BLaER1 (cell line): Measurements from ENCODE around the gene SAP130.
"Not testable (repeated sequence)": the region's sequence is repeated elsewhere in the genome, so short reads cannot be mapped to it uniquely, and the experiment has no call there.

Source experiments
- H3K27ac ChIP-seq: shearing (Covaris generic); formaldehyde crosslinking; 2 replicates; pipeline ENCODE4 v1.8.1; 2022
- H3K27me3 ChIP-seq: shearing (Covaris generic); formaldehyde crosslinking; 2 replicates; pipeline ENCODE4 v1.8.1; 2022
- H3K36me3 ChIP-seq: shearing (Covaris generic); formaldehyde crosslinking; 2 replicates; pipeline ENCODE4 v1.8.1; 2022
- H3K4me1 ChIP-seq: shearing (Covaris generic); formaldehyde crosslinking; 2 replicates; pipeline ENCODE4 v1.8.1; 2022
- H3K4me2 ChIP-seq: shearing (Covaris generic); formaldehyde crosslinking; 2 replicates; pipeline ENCODE4 v1.8.1; 2022
- H3K4me3 ChIP-seq: shearing (Covaris generic); formaldehyde crosslinking; 2 replicates; pipeline ENCODE4 v1.8.1; 2022
- H3K9ac ChIP-seq: shearing (Covaris generic); formaldehyde crosslinking; 2 replicates; pipeline ENCODE4 v1.8.1; 2022
- H3K9me3 ChIP-seq: shearing (Covaris generic); formaldehyde crosslinking; 2 replicates; pipeline ENCODE4 v1.8.1; 2022
- H4K20me1 ChIP-seq: shearing (Covaris generic); formaldehyde crosslinking; 2 replicates; pipeline ENCODE4 v1.8.1; 2022
- Cebpa-rat ChIP-seq: shearing (Covaris generic); IDR thresholded peaks from 2 replicates; pipeline ENCODE4 v1.8.1; 2022

SAP130 gene

DNA sequence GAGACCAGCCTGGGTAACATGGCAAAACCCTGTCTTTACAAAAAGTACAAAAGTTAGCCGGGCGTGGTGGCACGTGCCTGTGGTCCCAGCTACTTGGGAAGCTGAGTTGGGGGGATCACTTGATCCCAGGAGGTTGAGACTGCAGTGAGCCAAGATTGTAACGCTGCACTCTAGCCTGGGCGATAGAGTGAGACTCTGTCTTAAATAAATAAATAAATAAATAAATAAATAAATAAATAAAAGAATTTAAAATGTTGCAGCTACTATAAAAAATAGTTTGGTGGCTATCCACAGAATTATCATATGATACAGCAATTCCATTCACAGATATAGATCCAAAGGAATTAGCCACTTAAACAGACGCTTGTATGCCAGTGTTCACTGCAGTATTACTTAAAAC is 92.5 kb downstream of the SAP130 start:
- H3K27ac ChIP-seq, result no peak overlapping the region
- no peak overlapping the region for H3K4me2 ChIP-seq
- H3K27me3 ChIP-seq, result no peaks in the 10 kb centered on the region
- no peak for TF ChIP-seq Cebpa-rat
- no peaks in the 10 kb centered on the region for H3K4me1 ChIP-seq
- H3K4me3 ChIP-seq, result no peak overlapping the region
- peaks cover 3% of the 10 kb centered on the region for H3K36me3 ChIP-seq
- no peaks in the 10 kb centered on the region for H3K9me3 ChIP-seq
- no peak overlapping the region for H3K9ac ChIP-seq
- H4K20me1 ChIP-seq, result no peaks in the 10 kb centered on the region

- TF ChIP-seq Cebpa-rat, result no peak; the same call in 1 of the 2 replicates
- Histone ChIP-seq H3K36me3 (no peaks in the 10 kb centered on the region), H3K27ac (no peak overlapping the region), H3K9ac (no peak overlapping the region), H3K9me3 (no peaks in the 10 kb centered on the region), H3K4me1 (no peaks in the 10 kb centered on the region), H3K4me3 (no peak overlapping the region), H4K20me1 (no peaks in the 10 kb centered on the region), H3K27me3 (no peaks in the 10 kb centered on the region), H3K4me2 (no peak overlapping the region)
Observed at GRCh38 chr2:127932199-127932876, 95.5 kb downstream of the SAP130 start.

- Histone ChIP-seq H3K27ac (no peak overlapping the region), H3K27me3 (no peaks in the 10 kb centered on the region), H3K36me3 (no peaks in the 10 kb centered on the region), H3K4me1 (no peaks in the 10 kb centered on the region), H3K9ac (no peak overlapping the region), H3K4me3 (no peak overlapping the region), H4K20me1 (no peaks in the 10 kb centered on the region), H3K4me2 (no peak overlapping the region), H3K9me3 (no peaks in the 10 kb centered on the region)
- TF ChIP-seq Cebpa-rat, result no peak
Observed at GRCh38 chr2:127929449-127929848, 98.4 kb downstream of the SAP130 start.

DNA sequence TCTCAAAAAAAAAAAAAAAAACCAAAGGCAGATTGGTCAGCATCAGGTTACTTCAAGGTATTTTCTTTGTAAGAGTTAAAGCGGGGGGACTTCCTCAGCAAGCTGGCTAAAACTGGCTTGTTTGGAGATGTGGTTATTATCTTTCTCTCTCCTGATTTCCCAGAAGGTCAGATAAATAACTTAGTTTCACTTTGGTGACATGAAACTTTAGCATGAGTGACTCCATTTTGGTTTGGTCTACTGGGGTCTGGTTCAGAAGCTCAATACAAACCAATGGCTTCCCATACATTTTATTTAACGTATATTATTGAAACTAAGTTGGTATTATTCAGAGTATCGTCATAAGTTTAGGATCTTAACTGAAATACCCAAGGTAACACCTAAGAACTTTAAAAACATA is 100.5 kb downstream of the SAP130 start:
- Histone ChIP-seq H3K4me1 (no peaks in the 10 kb centered on the region), H3K36me3 (no peaks in the 10 kb centered on the region), H3K27me3 (no peaks in the 10 kb centered on the region), H3K4me3 (no peak overlapping the region), H4K20me1 (no peaks in the 10 kb centered on the region), H3K9me3 (no peaks in the 10 kb centered on the region), H3K27ac (no peak overlapping the region), H3K9ac (no peak overlapping the region), H3K4me2 (no peak overlapping the region)
- TF ChIP-seq Cebpa-rat, result no peak

GRCh38 chr2:127917916-127918315 is 109.9 kb downstream of the SAP130 start:
- Histone ChIP-seq H3K36me3 (no peaks in the 10 kb centered on the region), H3K4me3 (no peak overlapping the region), H3K9me3 (no peaks in the 10 kb centered on the region), H3K27me3 (no peaks in the 10 kb centered on the region), H4K20me1 (no peaks in the 10 kb centered on the region), H3K4me2 (no peak overlapping the region), H3K27ac (no peak overlapping the region), H3K4me1 (no peaks in the 10 kb centered on the region), H3K9ac (no peak overlapping the region)
- TF ChIP-seq Cebpa-rat, result no peak

- peaks cover 4% of the 10 kb centered on the region; the same call in 1 of the 2 replicates for H3K4me1 ChIP-seq
- no peaks in the 10 kb centered on the region for H3K27me3 ChIP-seq
- H3K9me3 ChIP-seq, result no peaks in the 10 kb centered on the region
- no peaks in the 10 kb centered on the region for H4K20me1 ChIP-seq
- H3K9ac ChIP-seq, result no peak overlapping the region
- no peak overlapping the region for H3K27ac ChIP-seq
- no peak for TF ChIP-seq Cebpa-rat
- H3K4me2 ChIP-seq, result no peak overlapping the region
- H3K36me3 ChIP-seq, result no peaks in the 10 kb centered on the region
- no peak overlapping the region for H3K4me3 ChIP-seq
Observed at GRCh38 chr2:127913808-127914457, 113.9 kb downstream of the SAP130 start.

DNA sequence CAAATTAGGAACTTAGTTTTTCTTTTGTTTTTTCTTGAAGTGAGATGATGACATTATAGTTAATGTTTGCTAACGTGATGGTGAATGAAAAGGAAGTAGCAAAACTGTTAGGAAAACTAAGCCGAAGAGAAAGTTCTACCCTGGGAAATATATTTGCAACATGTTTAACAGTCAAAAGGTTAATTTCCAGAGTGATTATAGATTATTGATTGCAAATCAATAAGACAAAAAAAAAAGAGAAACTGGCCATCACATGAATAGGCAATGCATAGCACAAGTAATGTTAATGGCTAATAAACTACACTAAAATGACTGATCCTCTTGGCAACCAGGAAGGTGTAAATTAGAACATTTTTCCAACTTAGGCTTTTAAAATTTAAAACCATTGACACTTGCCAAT is 116.1 kb downstream of the SAP130 start:
- Histone ChIP-seq H3K36me3 (no peaks in the 10 kb centered on the region), H3K4me2 (no peak overlapping the region), H3K4me1 (peaks cover 7% of the 10 kb centered on the region; the same call in 1 of the 2 replicates), H3K9ac (no peak overlapping the region), H3K27ac (no peak overlapping the region), H3K9me3 (no peaks in the 10 kb centered on the region), H3K4me3 (no peak overlapping the region), H3K27me3 (no peaks in the 10 kb centered on the region), H4K20me1 (no peaks in the 10 kb centered on the region)
- TF ChIP-seq Cebpa-rat, result no peak

- Histone ChIP-seq H3K4me3 (no peak overlapping the region), H4K20me1 (no peaks in the 10 kb centered on the region), H3K4me2 (no peak overlapping the region), H3K9me3 (no peaks in the 10 kb centered on the region), H3K27me3 (no peaks in the 10 kb centered on the region), H3K27ac (no peak overlapping the region), H3K36me3 (no peaks in the 10 kb centered on the region), H3K9ac (no peak overlapping the region), H3K4me1 (peaks cover 7% of the 10 kb centered on the region; the same call in 1 of the 2 replicates)
- TF ChIP-seq Cebpa-rat, result no peak
Observed at GRCh38 chr2:127910415-127910814, 117.4 kb downstream of the SAP130 start.

- TF ChIP-seq Cebpa-rat, result no peak
- no peak overlapping the region for H3K27ac ChIP-seq
- peaks cover 7% of the 10 kb centered on the region; the same call in 1 of the 2 replicates for H3K4me1 ChIP-seq
- no peaks in the 10 kb centered on the region for H3K27me3 ChIP-seq
- H3K9ac ChIP-seq, result no peak overlapping the region
- no peaks in the 10 kb centered on the region for H3K9me3 ChIP-seq
- no peak overlapping the region for H3K4me2 ChIP-seq
- H3K4me3 ChIP-seq, result no peak overlapping the region
- no peaks in the 10 kb centered on the region for H3K36me3 ChIP-seq
- no peaks in the 10 kb centered on the region for H4K20me1 ChIP-seq
Observed at GRCh38 chr2:127909019-127909418, 118.8 kb downstream of the SAP130 start.

- not testable (repeated sequence) for H3K27me3 ChIP-seq, H3K27ac ChIP-seq, H3K4me2 ChIP-seq, H3K4me3 ChIP-seq, H3K9ac ChIP-seq, H3K9me3 ChIP-seq, H4K20me1 ChIP-seq, H3K36me3 ChIP-seq, H3K4me1 ChIP-seq
Observed at GRCh38 chr2:127907733-127908400, 120.0 kb downstream of the SAP130 start.
